Stomach (tissue), 9 donors: Measurements from ENCODE around the gene NYNRIN. TPM values are rescaled to one million over a fixed set of nuclear protein-coding genes. Genes with fewer than 3 reads are reported as not detected.
A peak's percentile ranks its signal among the peaks of the same experiment; 100 is the strongest.

Experiments used
- DNase-seq, 2 donors: peaks; one replicate each; pipeline versions ENCODE4 v3.0.0 to v3.0.0-alpha.2; 2013 to 2019
- H3K27ac ChIP-seq, 5 donors: fragments of 200-600 bp in 4 of 5; sonication (generic) in 4 of 5; one replicate each; pipeline ENCODE4 v1.5.1; 2013 to 2019; ENCODE audit warnings: mild to moderate bottlenecking in 1 of 5, moderate library complexity in 1 of 5
- H3K27me3 ChIP-seq, 3 donors: fragments of 200-600 bp; sonication (generic); one replicate each; pipeline ENCODE4 v1.5.1; 2017 to 2019; ENCODE audit warnings: mixed run types in 1 of 3
- H3K36me3 ChIP-seq, 4 donors: fragments of 200-600 bp; sonication (generic); 1 replicate in 3 of 4; 2 replicates in 1 of 4; pipeline ENCODE4 v1.5.1; 2016 to 2019
- H3K4me1 ChIP-seq, 4 donors: fragments of 200-600 bp; sonication (generic); one replicate each; pipeline ENCODE4 v1.5.1; 2016 to 2019
- H3K4me3 ChIP-seq, 4 donors: fragments of 200-600 bp; sonication (generic) in 3 of 4; one replicate each; pipeline ENCODE4 v1.5.1; 2016 to 2019; ENCODE audit warnings: mild to moderate bottlenecking in 1 of 4
- H3K9me3 ChIP-seq, 4 donors: fragments of 200-600 bp; sonication (generic); one replicate each; pipeline ENCODE4 v1.5.1; 2016 to 2019
- CTCF ChIP-seq, 7 experiments: fragments of 450-650 bp in 4 of 7; fragments of 200-600 bp in 3 of 7; sonication (generic) in 3 of 7; IDR thresholded peaks; one replicate each; pipeline ENCODE4 v1.5.1; 2016 to 2019; ENCODE audit warnings: antibody characterized with exemption in 7 of 7, control low read depth in 2 of 7, mild to moderate bottlenecking in 1 of 7
- EP300 ChIP-seq: sonication (generic); formaldehyde crosslinking; IDR thresholded peaks from one replicate; pipeline ENCODE4 v1.6.1; 2017; ENCODE audit warnings: antibody characterized with exemption
- POLR2A ChIP-seq, 4 donors: fragments of 450-650 bp; IDR thresholded peaks; one replicate each; pipeline ENCODE4 v1.6.1; 2016; ENCODE audit warnings: antibody characterized with exemption in 4 of 4, control low read depth in 2 of 4, mild to moderate bottlenecking in 1 of 4, moderate library complexity in 1 of 4
- POLR2AphosphoS5 ChIP-seq, 3 donors: sonication (generic); formaldehyde crosslinking; IDR thresholded peaks; one replicate each; pipeline ENCODE4 v1.6.1; 2016; ENCODE audit warnings: antibody characterized with exemption in 3 of 3
- WGBS, 5 donors: extraction: QIAGEN DNeasy Blood & Tissue Kit in 3 of 5; methylation state at CpG; one replicate each; pipeline versions ENCODE4 v1.1.5 to v1.1.7; 2013 to 2018; 5-methylcytosine and 5-hydroxymethylcytosine counted together
- intact Hi-C: fragments of 100-400 bp; cut with DNase I; formaldehyde crosslinking; loops from one replicate; pipeline ENCODE4 v1.15.1; 2023; ENCODE audit warnings: low total_unique reads
- polyA plus RNA-seq, 3 donors: library from polyadenylated mRNA; stranded (reverse); fragments of 200-250 nt; gene quantifications; one replicate each; pipeline ENCODE4 v1.2.3, GENCODE V29; 2013
- total RNA-seq, 5 donors: library from RNA; depleted of rRNA; stranded (reverse); fragments of >200 nt; gene quantifications; one replicate each; pipeline versions ENCODE4 v1.1.0 to v1.2.3, GENCODE V29; 2014 to 2016
- donor health status: healthy with polysubstance abuse.
- donor health status: Bipolar disorder and iron deficiency.
- donor health status: healthy.

Gene NYNRIN
- total and polyA plus RNA-seq, 8 donors = 2.3 to 16.0 (median 4.3) TPM

DNA sequence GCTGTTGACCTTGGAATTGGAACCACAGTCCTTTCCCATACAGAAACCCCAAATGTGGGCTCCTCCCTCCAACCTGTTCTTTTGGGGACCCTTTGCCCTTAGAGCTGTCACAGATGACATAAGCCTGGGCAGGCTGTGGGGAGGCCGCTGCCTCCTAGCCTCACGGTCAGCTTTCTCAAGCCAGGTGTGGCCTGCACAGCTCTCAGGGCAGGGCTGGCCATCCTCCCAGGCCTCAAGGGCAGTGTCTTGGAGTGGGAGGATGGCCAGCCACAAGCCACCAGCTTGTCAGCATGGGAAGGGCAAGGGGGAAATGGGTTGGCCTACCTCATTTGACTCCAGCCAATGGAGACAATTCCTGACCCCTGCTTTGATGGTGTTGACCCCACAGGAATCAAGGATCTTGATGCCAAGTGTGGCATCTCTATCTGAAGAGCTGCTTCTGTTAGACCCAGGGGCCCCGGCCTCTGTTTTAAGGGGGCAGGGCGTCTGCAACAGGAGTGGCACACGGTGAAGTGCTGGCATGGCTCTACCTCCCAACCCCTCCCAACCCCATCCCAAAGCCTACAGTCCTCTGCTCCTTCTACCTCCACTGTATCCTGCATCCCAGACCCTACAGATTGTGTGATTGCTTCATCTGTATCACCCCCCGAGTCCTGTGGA lies 19.2 kb downstream of the NYNRIN start:
- WGBS, 5 donors = 69 to 84% (median 75%) methylated on average over 4 to 6 of the region's 6 CpGs
- peak overlapping the region in 4 of 5 donors; percentile 26 to 74 (median 50) for H3K27ac ChIP-seq
- peak in 1 of 2 donors; percentile 25 for DNase-seq

GRCh38 chr14:24418492-24418873 lies 19.7 kb downstream of the NYNRIN start:
- WGBS, 5 donors = 24 to 39% (median 39%) methylated on average over 5 to 6 of the region's 6 CpGs
- Histone ChIP-seq H3K9me3 (no peaks in the 10 kb centered on the region), H3K27me3 (no peaks in the 10 kb centered on the region), H3K36me3 (peaks cover 0 to 30% (median 24%) of the 10 kb centered on the region in 4 donors), H3K4me3 (no peak overlapping the region), H3K4me1 (peaks cover 6 to 31% (median 18%) of the 10 kb centered on the region in 4 donors), H3K27ac (peak overlapping the region in 4 of 5 donors; percentile 26 to 74 (median 50))
- TF ChIP-seq POLR2A (IDR thresholded peaks at IDR 0.05) (no peak), POLR2AphosphoS5 (IDR thresholded peaks at IDR 0.05) (peak in 2 of 3 donors; percentile 63 to 66)
- intact Hi-C loops = loop anchor here (5.0 kb wide), 1 partner anchor 51 kb away; the partner anchor contains the start of gene NFATC4
- DNase-seq = peak in 1 of 2 donors; percentile 89

More for the DNA sequence above, 19.2 kb downstream of the NYNRIN start:
- TF ChIP-seq CTCF (IDR thresholded peaks at IDR 0.05) (no peak), POLR2AphosphoS5 (IDR thresholded peaks at IDR 0.05) (no peak), EP300 (no peak), POLR2A (IDR thresholded peaks at IDR 0.05) (no peak)
- H3K4me3 ChIP-seq = no peak overlapping the region
- H3K27me3 ChIP-seq = no peaks in the 10 kb centered on the region
- H3K36me3 ChIP-seq = peaks cover 0 to 35% (median 29%) of the 10 kb centered on the region in 4 donors
- H3K9me3 ChIP-seq = no peaks in the 10 kb centered on the region
- H3K4me1 ChIP-seq = peaks cover 6 to 26% (median 16%) of the 10 kb centered on the region in 4 donors
- intact Hi-C loops = loop anchor here (5.0 kb wide), 1 partner anchor 51 kb away; the partner anchor contains the start of gene NFATC4

GRCh38 chr14:24422261-24422660 lies 23.5 kb downstream of the NYNRIN start:
- intact Hi-C loops = no loop called here
- Histone ChIP-seq H3K4me3 (no peak overlapping the region), H3K27ac (peak overlapping the region in 3 of 5 donors; percentile 20 to 67 (median 48)), H3K36me3 (no peaks in the 10 kb centered on the region), H3K9me3 (no peaks in the 10 kb centered on the region), H3K27me3 (no peaks in the 10 kb centered on the region), H3K4me1 (peaks cover 22 to 66% (median 37%) of the 10 kb centered on the region in 4 donors)
- DNase-seq = no peak
- TF ChIP-seq CTCF (IDR thresholded peaks at IDR 0.05) = no peak
- WGBS, 5 donors = 72 to 78% (median 73%) methylated on average over 4 of the region's 4 CpGs

- Histone ChIP-seq H3K27me3 (no peaks in the 10 kb centered on the region), H3K9me3 (no peaks in the 10 kb centered on the region), H3K36me3 (no peaks in the 10 kb centered on the region), H3K4me3 (no peak overlapping the region), H3K4me1 (peaks cover 29 to 70% (median 43%) of the 10 kb centered on the region in 4 donors), H3K27ac (peak overlapping the region in 4 of 5 donors; percentile 19 to 67 (median 50))
- 52 to 67% (median 60%) methylated on average over 12 of the region's 12 CpGs for WGBS, 5 donors
- TF ChIP-seq POLR2AphosphoS5 (IDR thresholded peaks at IDR 0.05) (peak in 2 of 3 donors; percentile 47 to 54), EP300 (no peak)
- peak; percentile 53 to 74 for DNase-seq
- intact Hi-C loops = no loop called here
Measured at GRCh38 chr14:24422694-24423601, 24.1 kb downstream of the NYNRIN start.

GRCh38 chr14:24425704-24426103 lies 26.9 kb downstream of the NYNRIN start:
- intact Hi-C loops = no loop called here
- 18 to 27% (median 20%) methylated on average over 3 of the region's 3 CpGs for WGBS, 5 donors
- no peaks in the 10 kb centered on the region for H3K36me3 ChIP-seq
- peak overlapping the region in 4 of 5 donors; percentile 24 to 99 (median 98) for H3K27ac ChIP-seq
- peaks cover 44 to 74% (median 53%) of the 10 kb centered on the region in 4 donors for H3K4me1 ChIP-seq
- no peaks in the 10 kb centered on the region for H3K27me3 ChIP-seq
- TF ChIP-seq CTCF (IDR thresholded peaks at IDR 0.05) (no peak), POLR2A (IDR thresholded peaks at IDR 0.05) (no peak), EP300 (no peak), POLR2AphosphoS5 (IDR thresholded peaks at IDR 0.05) (no peak)
- DNase-seq = peak in 1 of 2 donors; percentile 75
- no peaks in the 10 kb centered on the region for H3K9me3 ChIP-seq
- H3K4me3 ChIP-seq = no peak overlapping the region
